ENCODE measurements around the gene DIS3L2.

GRCh38 chr2:232147440-232148077, 186.0 kb downstream of the DIS3L2 start:
- TF ChIP-seq CTCF (IDR thresholded peaks at IDR 0.05) (no peak), POLR2A (IDR thresholded peaks at IDR 0.05) (no peak)
